HEK293 (cell line): ENCODE data around the gene DIP2C.
A peak's percentile ranks its signal among the peaks of the same experiment; 100 is the strongest.

ENCODE experiments used
- CTCF ChIA-PET: fragments of 350-600 bp; formaldehyde crosslinking; extraction: SDS; loops from one replicate; lab custom pipeline; 2021; ENCODE audit warnings: antibody characterized with exemption; lab: Yijun Ruan, JAX
- POLR2A ChIA-PET: fragments of 300-600 bp; formaldehyde crosslinking; extraction: SDS; loops from one replicate; lab custom pipeline; 2020; ENCODE audit warnings: antibody characterized with exemption, inconsistent platforms; lab: Yijun Ruan, JAX
- H3K27ac ChIP-seq: fragments of 200-500 bp; sonication (Bioruptor generic); 2 replicates; pipeline ENCODE4 v1.5.1; 2014; ENCODE audit warnings: low read depth, low read length, control low read depth, inconsistent platforms; ENCODE audit errors: extremely low read depth
- H3K36me3 ChIP-seq, 2 experiments: fragments of 200-500 bp in 1 of 2; sonication (Bioruptor generic) in 1 of 2; 1 replicate in 1 of 2; 2 replicates in 1 of 2; pipeline ENCODE4 v1.5.1; 2014 to 2017; ENCODE audit warnings: inconsistent platforms in 2 of 2, low read length in 2 of 2; ENCODE audit not compliant: control insufficient read depth in 2 of 2, insufficient read depth in 1 of 2
- H3K4me1 ChIP-seq: fragments of 200-500 bp; sonication (Bioruptor generic); 2 replicates; pipeline ENCODE4 v1.5.1; 2014; ENCODE audit warnings: mild to moderate bottlenecking, low read length, inconsistent platforms; ENCODE audit not compliant: control insufficient read depth, insufficient read depth
- H3K4me3 ChIP-seq: 2 replicates; pipeline ENCODE4 v1.5.1; 2011; ENCODE audit warnings: low read depth, mild to moderate bottlenecking, control low read depth, low read length, moderate library complexity
- H3K9me3 ChIP-seq: fragments of 200-500 bp; sonication (Bioruptor generic); 2 replicates; pipeline ENCODE4 v1.5.1; 2014; ENCODE audit warnings: low read depth, low read length, inconsistent platforms; ENCODE audit not compliant: control insufficient read depth, insufficient read depth
- EGR2 ChIP-seq: fragments of 450-650 bp; formaldehyde crosslinking; IDR thresholded peaks from 2 replicates; pipeline ENCODE4 v1.5.1; 2016; ENCODE audit warnings: low read depth, missing biosample characterization, missing genetic modification characterization
- ELK4 ChIP-seq: IDR thresholded peaks from 2 replicates; pipeline ENCODE4 v1.6.1; 2011; ENCODE audit warnings: mild to moderate bottlenecking, low read depth, low read length, borderline replicate concordance
- OSR2 ChIP-seq: fragments of 450-650 bp; formaldehyde crosslinking; IDR thresholded peaks from 2 replicates; pipeline ENCODE4 v1.5.1; 2016; ENCODE audit warnings: missing biosample characterization, missing genetic modification characterization
- PRDM2 ChIP-seq: fragments of 450-650 bp; formaldehyde crosslinking; IDR thresholded peaks from 2 replicates; pipeline ENCODE4 v1.5.1; 2016; ENCODE audit warnings: missing biosample characterization, missing genetic modification characterization, borderline replicate concordance
- TCF7L2 ChIP-seq: IDR thresholded peaks from 2 replicates; pipeline ENCODE4 v1.6.1; 2011; ENCODE audit warnings: low read depth, mild to moderate bottlenecking, inconsistent platforms, low read length, moderate library complexity, borderline replicate concordance
- ZNF221 ChIP-seq: fragments of 450-650 bp; formaldehyde crosslinking; IDR thresholded peaks from 2 replicates; pipeline ENCODE4 v1.5.1; 2017; ENCODE audit warnings: missing biosample characterization, missing genetic modification characterization, borderline replicate concordance
- ZNF292 ChIP-seq: fragments of 450-650 bp; formaldehyde crosslinking; IDR thresholded peaks from 2 replicates; pipeline ENCODE4 v1.5.1; 2016; ENCODE audit warnings: low read depth, missing biosample characterization, missing genetic modification characterization, borderline replicate concordance
- ZNF488 ChIP-seq: fragments of 450-650 bp; formaldehyde crosslinking; IDR thresholded peaks from 2 replicates; pipeline ENCODE4 v1.5.1; 2016; ENCODE audit warnings: missing biosample characterization, missing genetic modification characterization
- ZNF530 ChIP-seq: fragments of 450-650 bp; formaldehyde crosslinking; IDR thresholded peaks from 2 replicates; pipeline ENCODE4 v1.5.1; 2016; ENCODE audit warnings: low read depth, missing biosample characterization, missing genetic modification characterization
- ZNF548 ChIP-seq: fragments of 450-650 bp; formaldehyde crosslinking; IDR thresholded peaks from 2 replicates; pipeline ENCODE4 v1.5.1; 2016; ENCODE audit warnings: missing biosample characterization, missing genetic modification characterization
- ZNF561 ChIP-seq: fragments of 450-650 bp; IDR thresholded peaks from 2 replicates; pipeline ENCODE4 v1.5.1; 2018; ENCODE audit warnings: missing biosample characterization, missing genetic modification characterization, borderline replicate concordance
- ZNF600 ChIP-seq: fragments of 450-650 bp; formaldehyde crosslinking; IDR thresholded peaks from 2 replicates; pipeline ENCODE4 v1.5.1; 2016; ENCODE audit warnings: missing biosample characterization, missing genetic modification characterization
- ZNF843 ChIP-seq: fragments of 450-650 bp; formaldehyde crosslinking; IDR thresholded peaks from 2 replicates; pipeline ENCODE4 v1.5.1; 2016; ENCODE audit warnings: missing biosample characterization, missing genetic modification characterization
- TF ChIP-seq, protein P1 (sequence below): fragments of 450-650 bp; formaldehyde crosslinking; IDR thresholded peaks from 2 replicates; pipeline ENCODE4 v1.5.1; 2016; ENCODE audit warnings: missing biosample characterization, missing genetic modification characterization

Gene DIP2C

GRCh38 chr10:685613-686012 lies 3.9 kb downstream of the DIP2C start:
- TF ChIP-seq ZNF561 (tag by site-specific recombination) = no peak
- TF ChIP-seq ZNF488 (tag by site-specific recombination) = no peak
- no peak for TF ChIP-seq ZNF221 (tag by site-specific recombination)
- no peak for TF ChIP-seq PRDM2 (tag by site-specific recombination)
- TF ChIP-seq, protein P1, sequence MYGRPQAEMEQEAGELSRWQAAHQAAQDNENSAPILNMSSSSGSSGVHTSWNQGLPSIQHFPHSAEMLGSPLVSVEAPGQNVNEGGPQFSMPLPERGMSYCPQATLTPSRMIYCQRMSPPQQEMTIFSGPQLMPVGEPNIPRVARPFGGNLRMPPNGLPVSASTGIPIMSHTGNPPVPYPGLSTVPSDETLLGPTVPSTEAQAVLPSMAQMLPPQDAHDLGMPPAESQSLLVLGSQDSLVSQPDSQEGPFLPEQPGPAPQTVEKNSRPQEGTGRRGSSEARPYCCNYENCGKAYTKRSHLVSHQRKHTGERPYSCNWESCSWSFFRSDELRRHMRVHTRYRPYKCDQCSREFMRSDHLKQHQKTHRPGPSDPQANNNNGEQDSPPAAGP = no peak
- no peak for TF ChIP-seq ELK4
- TF ChIP-seq TCF7L2 = no peak
- no peak for TF ChIP-seq ZNF548 (tag by site-specific recombination)
- TF ChIP-seq ZNF530 (tag by site-specific recombination) = no peak
- TF ChIP-seq OSR2 (tag by site-specific recombination) = no peak
- no peak for TF ChIP-seq ZNF292
- TF ChIP-seq ZNF843 (tag by site-specific recombination) = no peak
- TF ChIP-seq EGR2 (tag by site-specific recombination) = no peak
- TF ChIP-seq, all 188 proteins: peak for 0
- H3K36me3 ChIP-seq = peaks cover 0 to 9% of the 10 kb centered on the region in 2 experiments; a peak in 1 of 3 replicates
- no peak overlapping the region for H3K27ac ChIP-seq
- H3K4me3 ChIP-seq = no peak overlapping the region
- ChIA-PET POLR2A (no interaction called here), CTCF (no interaction called here)
- H3K4me1 ChIP-seq = peaks cover 10% of the 10 kb centered on the region; the same call in 1 of the 2 replicates
- no peaks in the 10 kb centered on the region for H3K9me3 ChIP-seq

DNA sequence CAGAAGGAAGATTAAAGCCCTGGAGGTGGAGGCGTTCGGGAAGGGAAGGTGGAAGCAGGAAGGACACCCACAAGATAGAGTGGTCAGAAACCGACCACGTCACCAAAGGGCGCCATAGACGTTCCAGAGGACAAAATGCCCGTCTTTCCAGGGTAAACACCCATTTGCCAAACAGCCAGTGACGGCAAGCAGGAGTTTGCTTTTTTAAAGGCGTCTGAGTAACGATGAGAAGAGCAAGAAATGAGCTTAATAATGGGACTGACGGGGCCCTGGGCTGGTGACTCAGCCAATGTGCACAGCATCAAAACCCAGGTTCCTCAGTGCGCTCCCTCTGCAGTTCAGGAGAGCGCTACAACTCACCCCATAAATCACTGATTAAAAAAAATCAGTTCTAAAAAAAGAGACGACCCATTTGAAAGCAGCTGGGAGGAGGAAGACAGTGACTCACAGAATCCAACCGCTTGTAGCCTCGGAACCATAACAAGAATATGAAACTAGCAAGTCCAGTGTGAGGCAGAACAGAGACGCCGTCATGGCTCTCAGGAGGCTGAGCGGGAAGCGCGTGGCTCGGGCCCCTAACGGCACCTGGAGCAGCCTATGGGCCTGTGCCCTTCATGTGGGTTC lies 5.9 kb downstream of the DIP2C start:
- no peak overlapping the region for H3K4me3 ChIP-seq
- peaks cover 10% of the 10 kb centered on the region; the same call in 1 of the 2 replicates for H3K4me1 ChIP-seq
- peaks cover 0 to 9% of the 10 kb centered on the region in 2 experiments; a peak in 1 of 3 replicates for H3K36me3 ChIP-seq
- no peaks in the 10 kb centered on the region for H3K9me3 ChIP-seq
- H3K27ac ChIP-seq = no peak overlapping the region
- TF ChIP-seq ZNF561 (tag by site-specific recombination) (no peak), ZNF600 (tag by site-specific recombination) (peak; percentile 93)
- ChIA-PET CTCF (no interaction called here), POLR2A (no interaction called here)
